Tibial nerve (tissue), 4 donors: ENCODE measurements around the gene PDILT. TPM values are rescaled to one million over a fixed set of nuclear protein-coding genes. Genes with fewer than 3 reads are reported as not detected.

Experiments
- DNase-seq, 2 donors: peaks; one replicate each; pipeline ENCODE4 v3.0.0-alpha.2; 2019; ENCODE audit warnings: low spot score in 2 of 2
- H3K27ac ChIP-seq, 4 donors: fragments of 200-600 bp; sonication (generic) in 3 of 4; one replicate each; pipeline ENCODE4 v1.5.1; 2017 to 2019; ENCODE audit warnings: mild to moderate bottlenecking in 1 of 4
- H3K27me3 ChIP-seq, 2 donors: fragments of 200-600 bp; sonication (generic) in 1 of 2; one replicate each; pipeline versions ENCODE4 v1.5.1 to v1.6.0; 2017 to 2019
- H3K36me3 ChIP-seq, 3 donors: fragments of 200-600 bp; sonication (generic); one replicate each; pipeline ENCODE4 v1.5.1; 2018 to 2019
- H3K4me1 ChIP-seq, 4 donors: fragments of 200-600 bp; sonication (generic) in 3 of 4; one replicate each; pipeline ENCODE4 v1.5.1; 2017 to 2019
- H3K4me3 ChIP-seq, 4 donors: fragments of 200-600 bp; sonication (generic) in 3 of 4; one replicate each; pipeline ENCODE4 v1.5.1; 2017 to 2019; ENCODE audit warnings: mild to moderate bottlenecking in 1 of 4, moderate library complexity in 1 of 4
- H3K9me3 ChIP-seq, 4 donors: fragments of 200-600 bp; sonication (generic) in 3 of 4; one replicate each; pipeline ENCODE4 v1.5.1; 2017 to 2019
- EP300 ChIP-seq, 2 donors: sonication (generic); formaldehyde crosslinking; IDR thresholded peaks; one replicate each; pipeline ENCODE4 v1.6.1; 2017; ENCODE audit warnings: antibody characterized with exemption in 2 of 2, mild to moderate bottlenecking in 1 of 2
- POLR2A ChIP-seq, 2 donors: fragments of 450-650 bp; IDR thresholded peaks; one replicate each; pipeline ENCODE4 v1.6.1; 2017; ENCODE audit warnings: antibody characterized with exemption in 2 of 2, mild to moderate bottlenecking in 2 of 2, moderate library complexity in 2 of 2
- WGBS, 2 donors: methylation state at CpG; one replicate each; pipeline ENCODE4 v1.1.5; 2018; 5-methylcytosine and 5-hydroxymethylcytosine counted together
- total RNA-seq, 4 donors: library from RNA; depleted of rRNA; stranded (reverse); fragments of >200 nt; gene quantifications; one replicate each; pipeline ENCODE4 v1.1.0, GENCODE V29; 2016
- TF ChIP-seq, protein P1 (sequence below), 5 experiments: fragments of 200-600 bp in 3 of 5; fragments of 450-650 bp in 2 of 5; sonication (generic) in 3 of 5; IDR thresholded peaks; one replicate each; pipeline ENCODE4 v1.5.1; 2016 to 2019; ENCODE audit warnings: antibody characterized with exemption in 5 of 5, mild to moderate bottlenecking in 3 of 5, moderate library complexity in 2 of 5

Gene PDILT
- total RNA-seq, 4 donors from 2014 or later, result not detected

DNA sequence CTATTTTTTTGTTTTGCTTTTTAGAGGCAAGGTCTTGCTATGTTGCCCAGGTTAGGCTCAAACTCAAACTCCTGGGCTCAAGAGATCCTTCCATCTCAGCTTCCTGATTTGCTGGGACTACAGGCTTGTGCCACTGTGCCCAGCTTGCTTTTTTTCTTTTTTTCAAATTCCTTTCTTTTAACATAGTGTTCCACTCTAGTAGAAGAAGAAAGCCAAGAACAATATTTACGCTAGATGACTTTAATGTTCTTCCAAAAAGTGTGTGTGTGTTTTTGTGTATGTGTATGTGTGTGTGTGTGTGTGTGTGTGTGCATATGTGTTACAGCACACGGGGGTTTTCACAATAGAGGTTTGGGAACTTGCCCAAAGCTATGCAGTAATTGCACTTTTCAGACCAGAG lies 41.3 kb downstream of the PDILT start:
- Histone ChIP-seq H3K27ac (no peak overlapping the region), H3K9me3 (no peaks in the 10 kb centered on the region), H3K4me3 (no peak overlapping the region), H3K27me3 (no peaks in the 10 kb centered on the region), H3K4me1 (no peaks in the 10 kb centered on the region), H3K36me3 (no peaks in the 10 kb centered on the region)
- no peak for DNase-seq
- TF ChIP-seq EP300 (IDR thresholded peaks at IDR 0.05) (no peak), POLR2A (IDR thresholded peaks at IDR 0.05) (no peak)
- TF ChIP-seq, protein P1, sequence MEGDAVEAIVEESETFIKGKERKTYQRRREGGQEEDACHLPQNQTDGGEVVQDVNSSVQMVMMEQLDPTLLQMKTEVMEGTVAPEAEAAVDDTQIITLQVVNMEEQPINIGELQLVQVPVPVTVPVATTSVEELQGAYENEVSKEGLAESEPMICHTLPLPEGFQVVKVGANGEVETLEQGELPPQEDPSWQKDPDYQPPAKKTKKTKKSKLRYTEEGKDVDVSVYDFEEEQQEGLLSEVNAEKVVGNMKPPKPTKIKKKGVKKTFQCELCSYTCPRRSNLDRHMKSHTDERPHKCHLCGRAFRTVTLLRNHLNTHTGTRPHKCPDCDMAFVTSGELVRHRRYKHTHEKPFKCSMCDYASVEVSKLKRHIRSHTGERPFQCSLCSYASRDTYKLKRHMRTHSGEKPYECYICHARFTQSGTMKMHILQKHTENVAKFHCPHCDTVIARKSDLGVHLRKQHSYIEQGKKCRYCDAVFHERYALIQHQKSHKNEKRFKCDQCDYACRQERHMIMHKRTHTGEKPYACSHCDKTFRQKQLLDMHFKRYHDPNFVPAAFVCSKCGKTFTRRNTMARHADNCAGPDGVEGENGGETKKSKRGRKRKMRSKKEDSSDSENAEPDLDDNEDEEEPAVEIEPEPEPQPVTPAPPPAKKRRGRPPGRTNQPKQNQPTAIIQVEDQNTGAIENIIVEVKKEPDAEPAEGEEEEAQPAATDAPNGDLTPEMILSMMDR (IDR thresholded peaks at IDR 0.05), result no peak
- WGBS, 2 donors, result 42 to 53% methylated on average over 2 of the region's 2 CpGs

DNA sequence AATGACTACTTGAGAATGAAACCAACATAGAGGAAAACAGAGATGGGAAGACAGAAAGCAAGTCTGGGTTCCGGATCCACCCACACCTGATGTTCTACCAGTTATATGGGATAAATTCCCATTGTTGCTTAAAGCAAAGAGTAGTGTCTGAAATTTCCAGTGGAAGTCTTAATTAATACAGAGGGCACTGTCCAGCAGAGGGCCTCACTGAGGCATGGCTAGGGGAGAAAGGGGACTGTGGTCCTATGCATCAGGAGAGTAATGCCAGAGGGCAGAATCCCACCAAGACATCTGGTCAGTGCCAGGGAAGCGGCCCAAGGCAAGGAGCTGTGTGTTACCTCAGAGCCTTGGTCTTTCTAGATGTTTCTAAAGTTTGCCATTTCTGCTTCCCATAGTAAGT lies 44.5 kb downstream of the PDILT start:
- Histone ChIP-seq H3K4me3 (no peak overlapping the region), H3K27me3 (no peaks in the 10 kb centered on the region), H3K36me3 (no peaks in the 10 kb centered on the region), H3K27ac (no peak overlapping the region), H3K9me3 (no peaks in the 10 kb centered on the region), H3K4me1 (no peaks in the 10 kb centered on the region)
- DNase-seq, result no peak
- 53 to 73% methylated on average over 2 of the region's 2 CpGs for WGBS, 2 donors
- TF ChIP-seq EP300 (IDR thresholded peaks at IDR 0.05), result no peak
- no peak for TF ChIP-seq POLR2A (IDR thresholded peaks at IDR 0.05)
- TF ChIP-seq, protein P1 (IDR thresholded peaks at IDR 0.05), result no peak

DNA sequence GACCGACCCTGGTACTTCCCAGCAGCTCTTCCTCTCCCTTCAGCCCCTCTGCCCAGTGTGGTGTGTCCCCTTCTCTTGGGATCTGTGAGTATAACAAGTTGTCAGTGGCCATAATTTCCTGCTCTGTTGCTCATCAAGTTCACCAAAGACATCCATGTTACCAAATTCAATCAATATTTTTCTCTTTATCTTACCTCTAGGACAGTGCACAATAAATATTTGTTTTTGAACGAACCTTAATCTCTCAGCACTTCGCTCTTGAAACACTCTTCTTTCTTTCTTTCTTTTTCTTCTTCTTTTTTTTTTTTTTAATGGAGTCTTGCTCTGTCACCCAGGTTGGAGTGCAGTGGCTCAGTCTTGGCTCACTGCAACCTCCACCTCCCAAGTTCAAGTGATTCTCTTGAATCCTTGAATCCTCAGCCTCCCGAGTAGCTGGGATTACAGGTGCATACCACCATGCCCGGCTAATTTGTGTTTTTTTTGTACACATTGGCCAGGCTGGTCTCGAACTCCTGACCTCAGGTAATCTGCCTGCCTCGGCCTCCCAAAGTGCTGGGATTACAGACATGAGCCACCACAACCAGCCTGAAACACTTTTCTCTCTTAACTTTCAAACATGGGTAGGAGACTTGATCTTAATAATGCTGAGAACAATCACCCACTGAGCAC lies 49.3 kb downstream of the PDILT start:
- H3K27me3 ChIP-seq, result no peaks in the 10 kb centered on the region
- no peaks in the 10 kb centered on the region for H3K4me1 ChIP-seq
- no peaks in the 10 kb centered on the region for H3K36me3 ChIP-seq
- H3K9me3 ChIP-seq, result no peaks in the 10 kb centered on the region
- TF ChIP-seq EP300 (IDR thresholded peaks at IDR 0.05), result no peak
- TF ChIP-seq POLR2A (IDR thresholded peaks at IDR 0.05), result no peak
- TF ChIP-seq, protein P1 (IDR thresholded peaks at IDR 0.05), result no peak
- DNase-seq, result no peak
- H3K4me3 ChIP-seq, result no peak overlapping the region
- 74 to 78% methylated on average over 7 of the region's 7 CpGs for WGBS, 2 donors
- H3K27ac ChIP-seq, result no peak overlapping the region

DNA sequence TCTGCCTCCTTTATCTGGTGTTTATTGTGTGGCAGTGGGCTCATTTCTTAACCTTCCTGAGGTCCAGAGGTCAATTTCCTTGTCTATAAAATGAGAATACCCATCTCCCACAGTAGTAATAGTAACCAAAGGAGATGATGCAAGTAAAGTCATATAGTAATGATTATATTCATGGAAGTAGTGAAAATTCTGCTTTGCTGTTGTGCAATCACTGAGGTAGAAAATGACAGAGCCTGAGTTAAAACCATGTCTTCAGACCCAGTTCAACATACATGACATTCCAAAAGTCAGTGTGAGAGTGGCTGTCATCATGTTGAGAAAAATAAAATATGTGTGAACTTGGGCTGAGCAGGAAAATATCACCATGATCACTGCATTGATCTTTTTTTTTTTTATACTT lies 51.2 kb downstream of the PDILT start:
- Histone ChIP-seq H3K27me3 (no peaks in the 10 kb centered on the region), H3K4me3 (no peak overlapping the region), H3K4me1 (no peaks in the 10 kb centered on the region), H3K9me3 (no peaks in the 10 kb centered on the region), H3K36me3 (no peaks in the 10 kb centered on the region), H3K27ac (no peak overlapping the region)
- DNase-seq, result no peak
- TF ChIP-seq EP300 (IDR thresholded peaks at IDR 0.05) (no peak), POLR2A (IDR thresholded peaks at IDR 0.05) (no peak)
- TF ChIP-seq, protein P1 (IDR thresholded peaks at IDR 0.05), result no peak

DNA sequence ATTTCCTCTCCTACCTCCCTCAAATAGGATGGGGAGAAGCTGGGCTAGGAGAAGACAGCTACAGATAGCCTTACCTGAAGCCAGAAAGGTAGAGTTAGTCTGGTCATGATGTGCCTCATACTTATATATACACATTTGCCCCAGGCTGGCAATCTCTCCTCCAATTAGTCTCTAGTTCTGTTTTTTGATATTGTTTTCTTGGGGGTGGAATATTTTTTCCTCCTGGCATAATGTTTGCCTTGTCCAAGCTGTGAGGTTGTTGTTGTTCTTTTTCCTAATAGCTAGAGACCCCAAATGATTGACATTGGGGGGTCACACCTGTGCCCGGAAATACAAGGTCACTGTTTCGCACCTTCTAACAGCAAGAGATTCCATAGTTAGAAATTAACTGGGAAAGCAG lies 51.9 kb downstream of the PDILT start, which contains the start of gene UMOD:
Gene UMOD (minus strand): TSS at position 101 of the 400 bp plus-strand sequence. CDS start 1,978 bp downstream, outside the sequence.
- no peaks in the 10 kb centered on the region for H3K36me3 ChIP-seq
- WGBS, 2 donors, result 89 to 94% methylated on average over 2 of the region's 2 CpGs
- no peak within 1 kb of the TSS for H3K27ac ChIP-seq
- no peak within 1 kb of the TSS for H3K4me3 ChIP-seq
- H3K27me3 ChIP-seq, result no peaks in the 10 kb centered on the region
- no peak for TF ChIP-seq EP300 (IDR thresholded peaks at IDR 0.05)
- TF ChIP-seq, protein P1 (IDR thresholded peaks at IDR 0.05), result no peak
- TF ChIP-seq POLR2A (IDR thresholded peaks at IDR 0.05), result no peak
- H3K4me1 ChIP-seq, result no peaks in the 10 kb centered on the region
- no peak for DNase-seq
- H3K9me3 ChIP-seq, result no peaks in the 10 kb centered on the region
